OCI-LY3 (cell line): ENCODE data around the gene NEDD4.

Source experiments
- EZH2phosphoT487 ChIP-seq: fragments of 200-600 bp; shearing (Covaris generic); IDR thresholded peaks from 2 replicates; pipeline ENCODE4 v1.6.1; 2018; ENCODE audit warnings: antibody characterized with exemption, mixed run types, low read depth
- TF ChIP-seq, protein P1 (sequence below): fragments of 200-600, 300-600 bp; sonication (generic); IDR thresholded peaks from 2 replicates; pipeline ENCODE4 v1.5.1; 2014; ENCODE audit warnings: antibody characterized with exemption, low read length, low read depth

DNA sequence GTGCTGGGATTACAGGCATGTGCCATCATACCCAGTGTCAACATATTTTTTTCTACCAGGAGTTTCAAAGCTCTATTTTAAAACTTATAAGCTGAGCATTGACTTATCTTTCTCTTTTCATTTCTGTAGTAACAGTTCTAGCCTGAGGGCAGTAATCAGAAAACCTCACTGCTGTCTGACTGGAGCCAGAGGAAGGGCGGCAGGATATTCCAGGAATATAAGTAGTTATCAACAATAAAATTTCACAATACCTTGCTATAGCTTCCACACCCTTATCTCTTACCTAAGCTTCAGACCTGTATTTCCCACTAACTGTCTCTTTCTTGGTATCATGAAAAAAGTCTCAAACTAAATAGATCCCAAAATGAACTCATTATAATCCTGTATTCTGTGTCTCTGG lies 5.1 kb upstream of the NEDD4 start:
- TF ChIP-seq, protein P1, sequence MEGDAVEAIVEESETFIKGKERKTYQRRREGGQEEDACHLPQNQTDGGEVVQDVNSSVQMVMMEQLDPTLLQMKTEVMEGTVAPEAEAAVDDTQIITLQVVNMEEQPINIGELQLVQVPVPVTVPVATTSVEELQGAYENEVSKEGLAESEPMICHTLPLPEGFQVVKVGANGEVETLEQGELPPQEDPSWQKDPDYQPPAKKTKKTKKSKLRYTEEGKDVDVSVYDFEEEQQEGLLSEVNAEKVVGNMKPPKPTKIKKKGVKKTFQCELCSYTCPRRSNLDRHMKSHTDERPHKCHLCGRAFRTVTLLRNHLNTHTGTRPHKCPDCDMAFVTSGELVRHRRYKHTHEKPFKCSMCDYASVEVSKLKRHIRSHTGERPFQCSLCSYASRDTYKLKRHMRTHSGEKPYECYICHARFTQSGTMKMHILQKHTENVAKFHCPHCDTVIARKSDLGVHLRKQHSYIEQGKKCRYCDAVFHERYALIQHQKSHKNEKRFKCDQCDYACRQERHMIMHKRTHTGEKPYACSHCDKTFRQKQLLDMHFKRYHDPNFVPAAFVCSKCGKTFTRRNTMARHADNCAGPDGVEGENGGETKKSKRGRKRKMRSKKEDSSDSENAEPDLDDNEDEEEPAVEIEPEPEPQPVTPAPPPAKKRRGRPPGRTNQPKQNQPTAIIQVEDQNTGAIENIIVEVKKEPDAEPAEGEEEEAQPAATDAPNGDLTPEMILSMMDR: no peak
- TF ChIP-seq EZH2phosphoT487: no peak
